Measurements from ENCODE around the gene KCNN3. TPM values are rescaled to one million over a fixed set of nuclear protein-coding genes. Genes with fewer than 3 reads are reported as not detected.

KCNN3 gene
- total RNA-seq, 1 experiment from 2014 or later, result 0.73 TPM

DNA sequence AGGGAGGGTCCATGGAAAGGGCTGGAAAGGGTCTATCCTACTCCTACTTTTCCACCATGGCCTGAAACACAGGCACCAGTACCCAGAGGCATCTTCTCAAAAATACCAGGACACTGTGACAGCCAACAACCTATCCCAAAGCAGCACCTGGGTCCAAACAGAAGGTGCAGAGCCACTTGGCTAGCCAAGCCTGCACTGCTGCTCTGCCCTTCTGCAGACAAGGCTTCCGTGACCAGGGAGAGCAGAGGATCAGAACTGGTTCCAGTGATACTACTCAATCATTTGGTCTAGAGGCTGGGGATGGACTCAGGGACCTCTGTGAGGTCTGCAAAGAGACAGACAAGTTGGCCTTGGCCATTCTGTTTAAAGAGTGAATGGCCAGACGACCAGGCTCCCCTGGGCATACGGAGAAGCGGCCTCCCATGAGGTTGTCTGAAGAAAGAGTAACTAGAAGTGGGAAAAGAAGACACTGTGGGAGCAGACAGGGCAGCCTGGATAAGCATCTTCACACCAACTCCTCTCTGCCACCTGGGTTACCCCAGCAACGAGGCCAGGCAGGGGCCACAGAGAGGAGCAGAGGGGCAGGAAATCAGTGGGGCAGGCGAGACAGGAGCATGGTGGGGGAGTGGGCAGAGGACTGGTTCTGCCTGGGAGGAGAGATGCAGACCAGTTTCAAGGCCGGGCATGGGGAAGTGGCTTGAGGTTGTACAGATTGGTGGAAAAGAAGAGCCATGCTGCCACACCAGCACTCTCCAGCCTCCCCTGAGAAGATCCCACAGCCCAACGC is 5.7 kb downstream of the KCNN3 start:
- no peak for DNase-seq (ENCODE audit: low spot score)
- Histone ChIP-seq H3K27me3 (replicated peaks; ENCODE audit: insufficient read depth, low read depth, low read length, poor library complexity) (no peaks in the 10 kb centered on the region), H3K9me3 (ENCODE audit: low read depth, low read length, poor library complexity, severe bottlenecking) (no peaks in the 10 kb centered on the region), H3K4me3 (ENCODE audit: low read depth, low read length, poor library complexity, severe bottlenecking) (no peak overlapping the region), H3K4me1 (ENCODE audit: insufficient read depth, low read length, poor library complexity, severe bottlenecking) (peaks cover 20% of the 10 kb centered on the region), H3K36me3 (ENCODE audit: insufficient read depth, low read length, poor library complexity, severe bottlenecking) (no peaks in the 10 kb centered on the region), H3K27ac (ENCODE audit: low read depth, low read length, poor library complexity, severe bottlenecking) (no peak overlapping the region)
- POLR2A ChIA-PET (ENCODE audit: low non-redundant PET), result no interaction called here
- no peak for TF ChIP-seq EZH2 (IDR thresholded peaks at IDR 0.05; ENCODE audit: borderline replicate concordance, low read depth, low read length, poor library complexity, severe bottlenecking)
- TF ChIP-seq, protein P1, sequence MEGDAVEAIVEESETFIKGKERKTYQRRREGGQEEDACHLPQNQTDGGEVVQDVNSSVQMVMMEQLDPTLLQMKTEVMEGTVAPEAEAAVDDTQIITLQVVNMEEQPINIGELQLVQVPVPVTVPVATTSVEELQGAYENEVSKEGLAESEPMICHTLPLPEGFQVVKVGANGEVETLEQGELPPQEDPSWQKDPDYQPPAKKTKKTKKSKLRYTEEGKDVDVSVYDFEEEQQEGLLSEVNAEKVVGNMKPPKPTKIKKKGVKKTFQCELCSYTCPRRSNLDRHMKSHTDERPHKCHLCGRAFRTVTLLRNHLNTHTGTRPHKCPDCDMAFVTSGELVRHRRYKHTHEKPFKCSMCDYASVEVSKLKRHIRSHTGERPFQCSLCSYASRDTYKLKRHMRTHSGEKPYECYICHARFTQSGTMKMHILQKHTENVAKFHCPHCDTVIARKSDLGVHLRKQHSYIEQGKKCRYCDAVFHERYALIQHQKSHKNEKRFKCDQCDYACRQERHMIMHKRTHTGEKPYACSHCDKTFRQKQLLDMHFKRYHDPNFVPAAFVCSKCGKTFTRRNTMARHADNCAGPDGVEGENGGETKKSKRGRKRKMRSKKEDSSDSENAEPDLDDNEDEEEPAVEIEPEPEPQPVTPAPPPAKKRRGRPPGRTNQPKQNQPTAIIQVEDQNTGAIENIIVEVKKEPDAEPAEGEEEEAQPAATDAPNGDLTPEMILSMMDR (conservative IDR thresholded peaks at IDR 0.05; ENCODE audit: low read depth, low read length), result no peak
- BruUV-seq (replicated peaks), result no TSS peak
- CTCF ChIA-PET, result no interaction called here
- intact Hi-C loops (cut with micrococcal nuclease; ENCODE audit: unreplicated experiment), result no loop called here

DNA sequence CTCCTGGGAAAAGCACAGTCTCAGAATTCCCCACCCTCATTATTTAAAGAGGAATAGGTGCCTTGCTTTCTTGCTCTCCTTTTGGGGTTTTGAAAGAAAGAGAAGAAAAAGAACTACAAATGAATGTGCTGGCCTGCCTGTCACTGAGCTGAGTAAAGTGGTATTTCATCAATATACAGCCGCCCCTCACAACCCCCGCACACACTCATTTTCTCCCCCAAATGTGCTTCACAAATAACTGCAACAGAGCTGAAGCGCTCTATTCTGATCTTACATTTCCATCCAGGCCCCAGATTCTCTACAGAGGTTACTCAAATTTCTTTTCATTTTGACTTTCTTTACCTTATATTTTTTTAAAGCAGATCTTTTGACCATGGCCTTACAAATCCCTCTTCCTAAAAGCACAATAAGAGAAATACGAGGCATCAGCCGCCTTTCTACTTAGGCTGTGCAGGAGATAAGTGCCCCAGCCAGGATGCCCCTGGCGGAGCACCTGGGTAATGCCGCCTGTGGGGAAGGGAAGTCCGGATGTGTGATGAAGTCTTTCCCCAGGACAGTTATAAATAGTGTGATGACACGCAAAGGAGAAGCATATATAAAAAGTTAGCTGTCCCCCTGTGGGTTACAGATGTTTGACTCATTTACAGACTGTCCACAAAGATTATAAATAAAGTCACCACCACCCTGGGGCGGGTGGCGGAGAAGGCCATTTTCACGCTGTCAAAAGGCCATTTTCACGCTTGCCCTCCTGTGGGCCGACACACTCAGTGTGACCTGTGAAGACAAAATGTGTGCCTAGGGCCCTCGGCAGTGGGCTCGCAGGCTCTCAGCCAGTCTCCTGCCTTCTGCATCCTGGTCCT is 6.5 kb downstream of the KCNN3 start:
- H3K4me3 ChIP-seq (ENCODE audit: low read depth, low read length, poor library complexity, severe bottlenecking), result no peak overlapping the region
- no peak for DNase-seq (ENCODE audit: low spot score)
- intact Hi-C loops (cut with micrococcal nuclease; ENCODE audit: unreplicated experiment), result no loop called here
- H3K36me3 ChIP-seq (ENCODE audit: insufficient read depth, low read length, poor library complexity, severe bottlenecking), result no peaks in the 10 kb centered on the region
- no peaks in the 10 kb centered on the region for H3K9me3 ChIP-seq (ENCODE audit: low read depth, low read length, poor library complexity, severe bottlenecking)
- CTCF ChIA-PET, result no interaction called here
- H3K27ac ChIP-seq (ENCODE audit: low read depth, low read length, poor library complexity, severe bottlenecking), result no peak overlapping the region
- POLR2A ChIA-PET (ENCODE audit: low non-redundant PET), result no interaction called here
- TF ChIP-seq, protein P1 (conservative IDR thresholded peaks at IDR 0.05; ENCODE audit: low read depth, low read length), result peak; percentile 33; the same call in 1 of the 2 replicates
- no peak for TF ChIP-seq EZH2 (IDR thresholded peaks at IDR 0.05; ENCODE audit: borderline replicate concordance, low read depth, low read length, poor library complexity, severe bottlenecking)
- H3K27me3 ChIP-seq (replicated peaks; ENCODE audit: insufficient read depth, low read depth, low read length, poor library complexity), result no peaks in the 10 kb centered on the region
- no TSS peak for BruUV-seq (replicated peaks)
- peaks cover 14% of the 10 kb centered on the region for H3K4me1 ChIP-seq (ENCODE audit: insufficient read depth, low read length, poor library complexity, severe bottlenecking)

DNA sequence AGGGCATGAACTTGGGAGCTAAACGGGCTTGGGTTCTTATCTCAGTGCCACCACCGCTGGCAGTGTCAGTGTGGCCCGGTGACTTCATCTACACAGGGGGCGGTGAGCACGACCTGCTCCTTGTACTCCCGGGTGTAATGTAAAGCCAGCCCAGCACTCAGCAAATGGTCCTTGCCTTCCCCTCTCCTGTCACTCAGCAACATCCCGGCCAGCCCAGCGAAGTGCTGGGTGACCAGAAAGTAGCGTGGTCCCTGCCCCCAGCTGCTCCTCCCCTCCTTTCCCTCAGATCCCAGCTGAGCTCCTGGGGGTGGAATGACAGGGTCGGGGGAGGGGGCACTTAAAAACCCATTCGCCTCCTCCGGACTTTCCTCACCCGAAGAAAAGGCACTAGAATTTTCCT is 7.2 kb downstream of the KCNN3 start:
- H3K4me1 ChIP-seq (ENCODE audit: insufficient read depth, low read length, poor library complexity, severe bottlenecking), result peaks cover 9% of the 10 kb centered on the region
- no peak for DNase-seq (ENCODE audit: low spot score)
- no peaks in the 10 kb centered on the region for H3K9me3 ChIP-seq (ENCODE audit: low read depth, low read length, poor library complexity, severe bottlenecking)
- ChIA-PET POLR2A (ENCODE audit: low non-redundant PET) (no interaction called here), CTCF (no interaction called here)
- TF ChIP-seq, protein P1 (conservative IDR thresholded peaks at IDR 0.05; ENCODE audit: low read depth, low read length), result no peak
- no peak for TF ChIP-seq EZH2 (IDR thresholded peaks at IDR 0.05; ENCODE audit: borderline replicate concordance, low read depth, low read length, poor library complexity, severe bottlenecking)
- intact Hi-C loops (cut with micrococcal nuclease; ENCODE audit: unreplicated experiment), result no loop called here
- no peak overlapping the region for H3K27ac ChIP-seq (ENCODE audit: low read depth, low read length, poor library complexity, severe bottlenecking)
- H3K36me3 ChIP-seq (ENCODE audit: insufficient read depth, low read length, poor library complexity, severe bottlenecking), result no peaks in the 10 kb centered on the region
- no peaks in the 10 kb centered on the region for H3K27me3 ChIP-seq (replicated peaks; ENCODE audit: insufficient read depth, low read depth, low read length, poor library complexity)
- no peak overlapping the region for H3K4me3 ChIP-seq (ENCODE audit: low read depth, low read length, poor library complexity, severe bottlenecking)
- no TSS peak for BruUV-seq (replicated peaks)
